ENCODE measurements around the gene DNAAF1. TPM values are rescaled to one million over a fixed set of nuclear protein-coding genes. Genes with fewer than 3 reads are reported as not detected.
A peak's percentile ranks its signal among the peaks of the same experiment; 100 is the strongest.

The DNAAF1 gene
- total RNA-seq, 3 donors from 2014 or later (not counting 1 experiment from before 2014, with no cell fraction given): 0.43 to 2.9 (median 0.95) TPM

- Mint-ChIP-seq H3K4me3 (no peak overlapping the region), H3K36me3 (no peaks in the 10 kb centered on the region), H3K4me1 (peaks cover 8 to 12% of the 10 kb centered on the region in 2 donors), H3K9me3 (no peaks in the 10 kb centered on the region), H3K27me3 (ENCODE audit: low read depth in 2 of 2) (no peaks in the 10 kb centered on the region), H3K27ac (peak overlapping the region in 1 of 2 donors; percentile 32)
- H3K36me3 ChIP-seq (ENCODE audit: control insufficient read depth, insufficient read depth, low read length): no peaks in the 10 kb centered on the region
- no peaks in the 10 kb centered on the region for H3K4me1 ChIP-seq (ENCODE audit: control insufficient read depth, insufficient read depth, low read length)
- no peaks in the 10 kb centered on the region for H3K9me3 ChIP-seq (ENCODE audit: control insufficient read depth, insufficient read depth, low read length)
- no peak for ATAC-seq
- H3K27me3 ChIP-seq (ENCODE audit: control insufficient read depth, insufficient read depth, low read length): no peaks in the 10 kb centered on the region
- TF ChIP-seq CTCF (IDR thresholded peaks at IDR 0.05): no peak
- H3K4me3 ChIP-seq (ENCODE audit: low read length): no peak overlapping the region
- intact Hi-C loops (cut with micrococcal nuclease): no loop called here
- no peak for DNase-seq
- H3K27ac ChIP-seq (ENCODE audit: low read length): no peak overlapping the region
- 97% methylated on average over 7 of the region's 11 CpGs for WGBS (ENCODE audit: insufficient coverage)
Measured at GRCh38 chr16:84136331-84137125, 8.6 kb upstream of the DNAAF1 start.

GRCh38 chr16:84137287-84137686, 7.8 kb upstream of the DNAAF1 start:
- Mint-ChIP-seq H3K9me3 (no peaks in the 10 kb centered on the region), H3K4me1 (peaks cover 12% of the 10 kb centered on the region in 2 donors), H3K27me3 (ENCODE audit: low read depth in 2 of 2) (no peaks in the 10 kb centered on the region), H3K36me3 (no peaks in the 10 kb centered on the region), H3K27ac (peak overlapping the region in 1 of 2 donors; percentile 32), H3K4me3 (no peak overlapping the region)
- Histone ChIP-seq H3K36me3 (ENCODE audit: control insufficient read depth, insufficient read depth, low read length) (no peaks in the 10 kb centered on the region), H3K9me3 (ENCODE audit: control insufficient read depth, insufficient read depth, low read length) (no peaks in the 10 kb centered on the region), H3K27me3 (ENCODE audit: control insufficient read depth, insufficient read depth, low read length) (no peaks in the 10 kb centered on the region), H3K4me1 (ENCODE audit: control insufficient read depth, insufficient read depth, low read length) (no peaks in the 10 kb centered on the region), H3K4me3 (ENCODE audit: low read length) (no peak overlapping the region), H3K27ac (ENCODE audit: low read length) (no peak overlapping the region)
- intact Hi-C loops (cut with micrococcal nuclease): no loop called here
- no peak for TF ChIP-seq CTCF (IDR thresholded peaks at IDR 0.05)
- 86% methylated on average over 8 of the region's 8 CpGs for WGBS (ENCODE audit: insufficient coverage)
- ATAC-seq: no peak
- DNase-seq: no peak

GRCh38 chr16:84137769-84138357, 7.2 kb upstream of the DNAAF1 start:
- no peaks in the 10 kb centered on the region for H3K27me3 Mint-ChIP-seq (ENCODE audit: low read depth in 2 of 2)
- Histone ChIP-seq H3K36me3 (ENCODE audit: control insufficient read depth, insufficient read depth, low read length) (no peaks in the 10 kb centered on the region), H3K4me3 (ENCODE audit: low read length) (no peak overlapping the region), H3K27ac (ENCODE audit: low read length) (no peak overlapping the region), H3K4me1 (ENCODE audit: control insufficient read depth, insufficient read depth, low read length) (no peaks in the 10 kb centered on the region), H3K27me3 (ENCODE audit: control insufficient read depth, insufficient read depth, low read length) (no peaks in the 10 kb centered on the region), H3K9me3 (ENCODE audit: control insufficient read depth, insufficient read depth, low read length) (no peaks in the 10 kb centered on the region)
- no peaks in the 10 kb centered on the region for H3K36me3 Mint-ChIP-seq
- no peaks in the 10 kb centered on the region for H3K9me3 Mint-ChIP-seq
- TF ChIP-seq CTCF (IDR thresholded peaks at IDR 0.05): no peak
- H3K4me3 Mint-ChIP-seq: no peak overlapping the region
- intact Hi-C loops (cut with micrococcal nuclease): no loop called here
- 93% methylated on average over 7 of the region's 7 CpGs for WGBS (ENCODE audit: insufficient coverage)
- H3K4me1 Mint-ChIP-seq: peaks cover 12% of the 10 kb centered on the region in 2 donors
- H3K27ac Mint-ChIP-seq: no peak overlapping the region
- DNase-seq: no peak
- ATAC-seq: no peak
